GM18909 (cell line): ENCODE data around the gene ADAMTSL1.

ENCODE experiments used
- ATAC-seq: cut with Tn5 transposase; IDR thresholded peaks from one replicate; pipeline ENCODE4 v1.9.1; 2021; ENCODE audit warnings: mild to moderate bottlenecking; ENCODE audit not compliant: unreplicated experiment, poor library complexity

ADAMTSL1 gene

DNA sequence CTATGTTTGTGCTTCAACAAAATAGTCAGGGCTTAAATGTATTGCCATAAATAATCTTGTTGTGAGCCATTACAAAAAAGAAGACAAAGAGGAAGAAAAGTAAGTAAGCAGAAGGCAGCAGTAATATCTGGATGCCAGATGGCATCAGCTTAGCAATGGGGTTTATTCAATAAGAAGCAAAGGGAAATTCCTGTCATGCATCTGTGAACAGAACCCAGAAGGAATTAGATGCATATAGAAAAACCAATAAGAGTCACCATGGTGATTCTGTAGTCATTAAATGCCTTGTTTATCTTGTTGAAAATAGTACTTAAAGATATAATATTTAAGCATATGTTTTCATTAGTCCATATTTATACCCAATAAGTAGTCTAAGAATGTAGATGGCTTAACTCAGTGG, 216.0 kb downstream of the ADAMTSL1 start:
- ATAC-seq = no peak

- no peak for ATAC-seq
Observed at GRCh38 chr9:18692268-18692667, 218.3 kb downstream of the ADAMTSL1 start.

- no peak for ATAC-seq
Observed at GRCh38 chr9:18692962-18693361, 219.0 kb downstream of the ADAMTSL1 start.

GRCh38 chr9:18694959-18695668, 221.2 kb downstream of the ADAMTSL1 start:
- ATAC-seq = no peak

GRCh38 chr9:18698992-18699391, 225.0 kb downstream of the ADAMTSL1 start:
- no peak for ATAC-seq

GRCh38 chr9:18699764-18700163, 225.8 kb downstream of the ADAMTSL1 start:
- ATAC-seq = no peak

DNA sequence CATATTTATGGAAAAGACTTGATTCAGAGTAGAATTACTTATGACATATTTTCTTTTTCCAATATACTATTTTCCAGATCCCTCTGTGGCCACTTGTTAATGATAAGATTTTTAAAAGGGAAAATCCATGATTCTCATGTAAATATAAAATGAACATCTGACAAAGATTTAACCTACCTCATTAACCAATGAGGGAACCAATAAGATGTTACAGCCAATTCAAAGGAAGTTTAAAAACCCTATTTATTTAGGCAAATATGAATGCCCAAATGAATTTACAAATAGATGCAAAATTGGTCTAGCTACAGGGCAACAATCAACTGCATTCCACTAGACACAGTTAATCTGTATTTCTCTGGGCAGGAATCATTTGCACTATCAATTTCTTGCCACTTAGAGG, 226.8 kb downstream of the ADAMTSL1 start:
- no peak for ATAC-seq

GRCh38 chr9:18703151-18703900, 229.4 kb downstream of the ADAMTSL1 start:
- ATAC-seq = no peak

- ATAC-seq = no peak
Observed at GRCh38 chr9:18703901-18704379, 230.0 kb downstream of the ADAMTSL1 start.

GRCh38 chr9:18705796-18706392, 231.9 kb downstream of the ADAMTSL1 start:
- ATAC-seq = no peak

DNA sequence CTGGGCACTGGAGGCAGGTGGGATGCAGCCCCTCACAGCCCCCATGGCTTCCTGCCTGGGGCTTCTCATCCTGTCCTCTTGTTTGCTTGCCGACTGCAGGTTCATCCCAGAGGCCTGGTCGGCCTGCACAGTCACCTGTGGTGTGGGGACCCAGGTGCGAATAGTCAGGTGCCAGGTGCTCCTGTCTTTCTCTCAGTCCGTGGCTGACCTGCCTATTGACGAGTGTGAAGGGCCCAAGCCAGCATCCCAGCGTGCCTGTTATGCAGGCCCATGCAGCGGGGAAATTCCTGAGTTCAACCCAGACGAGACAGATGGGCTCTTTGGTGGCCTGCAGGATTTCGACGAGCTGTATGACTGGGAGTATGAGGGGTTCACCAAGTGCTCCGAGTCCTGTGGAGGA, 232.7 kb downstream of the ADAMTSL1 start:
- no peak for ATAC-seq

GRCh38 chr9:18707061-18707461, 233.1 kb downstream of the ADAMTSL1 start:
- ATAC-seq = no peak

DNA sequence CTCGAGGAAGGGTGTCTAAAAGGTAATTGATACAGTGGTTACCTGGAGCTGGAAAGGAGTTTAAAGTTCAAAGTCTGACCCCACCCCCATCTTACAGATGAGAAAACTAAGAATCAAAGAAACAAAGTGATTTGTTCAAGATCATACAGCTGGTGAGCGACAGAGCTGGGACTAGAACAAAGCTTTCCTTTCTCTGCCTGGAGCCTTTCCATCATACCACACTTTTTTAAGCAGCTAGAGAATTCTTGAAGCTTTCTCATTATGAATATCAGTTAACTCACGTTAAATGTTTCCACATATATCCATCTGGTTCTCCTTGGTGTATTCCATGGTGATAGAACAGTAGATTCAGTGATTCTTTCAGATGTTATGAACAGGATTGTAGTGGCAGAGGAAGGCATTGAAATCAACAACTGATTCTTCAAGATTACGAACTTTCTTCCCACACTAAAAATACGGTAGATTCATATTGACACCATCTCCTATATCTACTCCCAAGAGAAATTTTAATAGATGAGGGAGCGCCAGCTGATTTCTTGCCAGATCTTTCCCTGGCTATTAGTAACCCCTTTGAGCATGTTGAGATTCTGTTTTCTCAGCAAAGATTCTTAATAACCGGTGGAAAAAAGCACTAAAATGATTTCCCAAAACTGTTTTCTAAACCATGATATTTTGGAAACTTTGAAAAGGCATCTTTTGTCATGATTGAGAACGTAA, 233.7 kb downstream of the ADAMTSL1 start:
- ATAC-seq = no peak

GRCh38 chr9:18708429-18708828, 234.5 kb downstream of the ADAMTSL1 start:
- ATAC-seq = no peak

- no peak for ATAC-seq
Observed at GRCh38 chr9:18710065-18710464, 236.1 kb downstream of the ADAMTSL1 start.

DNA sequence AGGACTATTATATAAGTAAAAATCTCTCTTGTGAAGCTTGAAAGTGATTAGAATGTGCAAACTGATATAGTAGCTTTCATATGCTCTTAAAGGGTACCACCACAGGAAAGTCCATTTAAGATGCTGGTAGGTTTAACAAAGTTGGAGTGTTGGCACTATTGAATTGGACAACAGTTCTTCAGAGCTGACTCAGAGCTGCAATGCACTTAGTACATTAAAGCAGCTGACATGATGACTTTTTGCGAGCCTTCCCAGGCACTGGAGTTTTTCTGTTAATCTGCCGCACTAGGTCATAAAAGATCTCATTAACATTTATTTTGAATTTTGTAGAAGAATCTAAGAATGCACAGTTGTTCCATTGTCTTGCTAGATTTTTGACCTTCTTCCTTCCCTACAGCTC, 243.8 kb downstream of the ADAMTSL1 start:
- no peak for ATAC-seq

GRCh38 chr9:18718393-18718792, 244.4 kb downstream of the ADAMTSL1 start:
- no peak for ATAC-seq

GRCh38 chr9:18718932-18719331, 245.0 kb downstream of the ADAMTSL1 start:
- no peak for ATAC-seq

DNA sequence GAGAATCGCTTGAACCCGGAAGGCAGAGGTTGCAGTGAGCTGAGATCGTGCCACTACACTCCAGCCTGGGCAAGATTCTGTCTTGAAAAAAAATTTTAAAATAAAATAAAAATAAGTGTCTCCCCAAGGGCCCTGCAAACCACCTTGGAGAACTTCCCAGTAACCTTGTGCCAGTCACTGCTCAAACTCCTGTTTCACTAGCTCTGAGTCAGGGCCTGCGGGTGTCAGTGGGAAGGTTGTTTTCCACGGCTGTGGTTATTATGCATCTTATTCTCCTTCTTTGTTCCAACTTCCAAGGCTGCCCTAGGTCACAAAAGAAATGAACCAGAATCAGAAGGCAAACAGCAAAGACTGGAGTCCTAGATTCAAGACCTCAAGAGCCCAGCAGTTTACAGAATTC, 246.7 kb downstream of the ADAMTSL1 start:
- ATAC-seq = no peak

DNA sequence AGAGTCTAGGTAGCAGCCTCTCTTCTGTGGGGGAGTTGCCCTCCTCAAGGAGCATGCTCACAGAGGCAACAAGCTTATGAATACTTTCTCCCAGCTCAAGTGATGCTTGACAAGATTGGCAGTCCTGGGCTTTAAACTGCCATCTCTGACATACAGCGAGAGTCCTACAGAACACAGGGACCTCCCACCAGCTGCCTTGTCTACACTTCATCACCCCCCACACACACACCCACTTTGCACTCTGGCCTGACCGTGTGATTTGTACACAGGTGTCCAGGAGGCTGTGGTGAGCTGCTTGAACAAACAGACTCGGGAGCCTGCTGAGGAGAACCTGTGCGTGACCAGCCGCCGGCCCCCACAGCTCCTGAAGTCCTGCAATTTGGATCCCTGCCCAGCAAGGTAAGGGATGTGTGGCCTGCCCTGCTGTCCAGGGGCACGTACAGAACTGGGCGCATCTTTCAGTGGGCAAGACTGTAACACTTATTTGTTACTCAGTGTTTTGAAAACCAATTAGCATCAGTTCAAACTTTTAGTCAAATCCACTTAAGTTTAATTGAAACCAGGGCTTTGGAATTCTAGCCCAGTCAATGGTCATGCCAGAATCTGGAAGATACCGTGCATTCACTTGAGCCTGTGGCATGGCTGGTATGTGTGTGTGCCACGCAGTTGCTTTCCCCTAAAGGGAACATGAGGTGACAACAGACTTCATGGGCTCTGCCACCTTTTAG, 247.5 kb downstream of the ADAMTSL1 start:
- ATAC-seq = no peak
